GM12864 (cell line): ENCODE results near the gene PDE11A.
"Not testable (repeated sequence)": the region's sequence is repeated elsewhere in the genome, so short reads cannot be mapped to it uniquely, and the experiment has no call there.

Experiments
- DNase-seq: peaks from one replicate; pipeline ENCODE4 v3.0.0-alpha.2; 2011; ENCODE audit warnings: low read depth
- H3K4me3 ChIP-seq: 2 replicates; pipeline ENCODE4 v1.5.1; 2011; ENCODE audit warnings: mild to moderate bottlenecking, low read depth, low read length, control low read depth
- TF ChIP-seq, protein P1 (sequence below): IDR thresholded peaks from 2 replicates; pipeline ENCODE4 v1.5.1; 2011; ENCODE audit warnings: low read depth, mild to moderate bottlenecking, moderate library complexity, low read length, control low read depth, inconsistent platforms; ENCODE audit errors: missing control alignments

PDE11A gene

DNA sequence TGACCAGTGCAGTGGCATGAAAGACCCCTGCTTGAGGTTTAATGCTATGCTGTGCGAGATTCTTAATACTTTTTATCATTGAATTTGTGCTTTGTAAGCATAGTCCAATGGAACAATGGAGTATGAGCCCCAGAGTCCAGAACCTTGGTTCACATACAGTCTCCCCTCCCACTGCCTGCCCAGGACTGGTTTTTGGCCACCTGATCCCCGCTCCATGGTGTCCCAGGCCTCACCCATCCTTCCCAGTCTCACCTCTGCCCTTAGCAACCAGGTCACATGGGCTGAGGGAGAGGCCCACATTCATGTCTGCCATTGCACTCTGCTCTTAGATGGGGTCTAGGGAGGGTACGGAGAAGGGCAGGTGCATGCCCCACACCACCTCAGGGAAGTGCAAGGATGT, 6.3 kb downstream of the PDE11A start:
- TF ChIP-seq, protein P1, sequence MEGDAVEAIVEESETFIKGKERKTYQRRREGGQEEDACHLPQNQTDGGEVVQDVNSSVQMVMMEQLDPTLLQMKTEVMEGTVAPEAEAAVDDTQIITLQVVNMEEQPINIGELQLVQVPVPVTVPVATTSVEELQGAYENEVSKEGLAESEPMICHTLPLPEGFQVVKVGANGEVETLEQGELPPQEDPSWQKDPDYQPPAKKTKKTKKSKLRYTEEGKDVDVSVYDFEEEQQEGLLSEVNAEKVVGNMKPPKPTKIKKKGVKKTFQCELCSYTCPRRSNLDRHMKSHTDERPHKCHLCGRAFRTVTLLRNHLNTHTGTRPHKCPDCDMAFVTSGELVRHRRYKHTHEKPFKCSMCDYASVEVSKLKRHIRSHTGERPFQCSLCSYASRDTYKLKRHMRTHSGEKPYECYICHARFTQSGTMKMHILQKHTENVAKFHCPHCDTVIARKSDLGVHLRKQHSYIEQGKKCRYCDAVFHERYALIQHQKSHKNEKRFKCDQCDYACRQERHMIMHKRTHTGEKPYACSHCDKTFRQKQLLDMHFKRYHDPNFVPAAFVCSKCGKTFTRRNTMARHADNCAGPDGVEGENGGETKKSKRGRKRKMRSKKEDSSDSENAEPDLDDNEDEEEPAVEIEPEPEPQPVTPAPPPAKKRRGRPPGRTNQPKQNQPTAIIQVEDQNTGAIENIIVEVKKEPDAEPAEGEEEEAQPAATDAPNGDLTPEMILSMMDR = no peak
- H3K4me3 ChIP-seq = no peak overlapping the region
- DNase-seq = no peak

DNA sequence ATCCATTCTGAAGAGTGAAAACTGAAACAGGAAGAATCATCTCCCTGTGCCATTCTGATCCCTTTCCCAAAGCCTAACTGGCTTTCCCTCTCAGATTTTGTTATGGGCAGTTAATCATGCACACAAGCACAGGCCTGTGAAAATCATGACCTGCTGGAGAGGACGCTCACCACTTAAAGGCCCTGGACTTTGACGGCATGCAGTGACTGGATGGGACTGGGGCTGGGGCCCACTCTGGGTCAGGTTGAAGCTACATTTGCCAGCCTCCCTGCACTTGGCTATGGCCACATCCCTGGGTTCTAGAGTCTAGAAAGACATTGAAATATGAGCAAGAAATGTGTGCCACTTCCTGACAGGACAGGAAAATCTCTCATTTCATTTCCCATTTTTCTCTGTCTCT, 12.9 kb downstream of the PDE11A start:
- TF ChIP-seq, protein P1 = no peak
- DNase-seq = no peak
- H3K4me3 ChIP-seq = no peak overlapping the region

DNA sequence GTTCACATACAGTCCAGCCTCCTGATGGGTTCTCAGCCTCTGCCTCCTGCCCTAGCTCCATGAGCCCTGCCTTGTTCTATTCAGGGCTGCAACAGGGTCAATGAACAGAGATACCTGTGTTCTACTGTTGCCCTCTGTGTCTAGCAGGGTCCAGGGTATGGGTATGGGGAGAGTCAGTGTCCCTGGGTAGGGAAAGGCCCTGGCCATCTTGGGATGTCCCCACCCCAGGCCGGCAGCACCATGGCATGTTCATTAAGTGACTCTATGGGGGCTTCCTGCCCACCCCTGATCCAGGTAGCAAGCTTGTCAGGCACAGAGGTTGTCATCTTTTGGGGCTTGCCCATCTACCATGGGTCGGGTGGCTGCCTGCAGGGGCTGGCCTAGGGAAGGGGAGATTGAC, 13.5 kb downstream of the PDE11A start:
- H3K4me3 ChIP-seq = no peak overlapping the region
- TF ChIP-seq, protein P1 = no peak

DNA sequence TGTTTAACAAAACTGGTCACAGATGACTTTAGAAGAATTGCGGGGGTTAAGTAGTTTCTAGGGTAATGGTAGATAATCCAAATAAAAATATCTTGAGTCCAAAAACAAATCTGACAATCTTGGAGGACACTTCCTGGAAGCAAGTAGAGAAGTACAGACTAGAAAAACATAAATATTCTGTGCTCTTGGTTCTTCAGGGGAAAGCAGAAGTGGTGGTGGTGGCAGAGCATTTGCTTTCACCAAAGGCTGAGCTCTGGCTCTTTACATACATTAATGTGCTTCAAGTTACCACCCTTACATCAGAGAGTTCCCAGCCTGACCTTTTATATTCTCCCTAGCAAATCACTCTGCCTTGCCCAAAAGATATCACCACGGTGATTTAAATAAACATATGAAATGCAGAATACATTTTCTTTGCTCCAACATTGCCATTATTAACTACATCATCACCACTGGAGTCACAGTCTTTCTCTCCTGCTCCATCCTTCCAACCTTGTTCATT, 15.3 kb downstream of the PDE11A start:
- TF ChIP-seq, protein P1 = no peak
- no peak for DNase-seq
- no peak overlapping the region for H3K4me3 ChIP-seq

More for the DNA sequence above, 13.5 kb downstream of the PDE11A start:
- no peak for DNase-seq

DNA sequence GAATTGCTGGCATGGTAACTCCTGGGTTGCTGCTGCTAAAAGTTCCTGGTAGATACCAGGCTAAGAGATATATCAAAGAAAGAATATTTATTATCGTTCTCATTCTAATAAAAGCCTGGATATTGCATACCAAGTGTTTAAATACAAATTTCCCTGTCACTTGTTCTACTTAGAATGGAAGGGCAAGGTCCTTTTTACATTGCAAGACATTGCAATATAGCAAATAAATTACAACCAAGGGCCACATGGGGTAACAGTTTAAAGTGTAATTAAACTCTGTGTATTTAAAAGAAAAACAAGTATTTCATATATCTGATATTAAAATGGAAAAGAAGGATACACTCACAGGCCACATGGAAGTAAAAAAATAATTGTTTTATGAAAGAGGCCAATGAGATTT, 16.2 kb downstream of the PDE11A start:
- TF ChIP-seq, protein P1 = no peak
- H3K4me3 ChIP-seq = no peak overlapping the region
- DNase-seq = no peak

DNA sequence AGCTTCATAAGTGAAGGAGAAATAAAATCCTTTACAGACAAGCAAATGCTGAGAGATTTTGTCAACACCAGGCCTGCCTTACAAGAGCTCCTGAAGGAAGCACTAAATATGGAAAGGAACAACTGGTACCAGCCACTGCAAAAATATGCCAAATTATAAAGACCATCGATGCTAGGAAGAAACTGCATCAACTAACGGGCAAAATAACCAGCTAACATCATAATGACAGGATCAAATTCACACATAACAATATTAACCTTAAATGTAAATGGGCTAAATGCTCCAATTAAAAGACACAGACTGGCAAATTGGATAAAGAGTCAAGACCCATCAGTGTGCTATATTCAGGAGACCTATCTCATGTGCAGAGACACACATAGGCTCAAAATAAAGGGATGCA, 21.3 kb downstream of the PDE11A start:
- not testable (repeated sequence) for DNase-seq

DNA sequence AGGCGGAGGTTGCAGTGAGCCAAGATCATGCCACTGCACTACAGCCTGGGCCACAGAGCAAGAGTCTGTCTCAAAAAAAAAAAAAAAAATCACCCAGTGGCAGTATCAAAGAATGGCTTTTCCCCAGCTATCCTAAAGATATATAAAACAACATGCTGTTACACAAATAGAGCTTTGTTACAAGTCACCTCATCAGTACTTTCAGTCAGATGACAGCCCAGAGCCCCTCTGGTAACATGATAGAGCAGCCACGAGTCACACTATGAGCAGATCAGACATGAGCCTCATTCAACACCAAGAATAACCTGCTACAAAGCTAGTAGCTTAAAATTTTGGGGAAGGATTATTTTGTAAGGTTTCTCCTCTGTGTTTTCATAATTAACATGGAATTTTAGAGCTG, 25.2 kb downstream of the PDE11A start:
- TF ChIP-seq, protein P1 = no peak
- no peak for DNase-seq
- no peak overlapping the region for H3K4me3 ChIP-seq

More for the DNA sequence above, 21.3 kb downstream of the PDE11A start:
- H3K4me3 ChIP-seq = not testable (repeated sequence)
